Measurements from ENCODE around the gene C16orf78.

DNA sequence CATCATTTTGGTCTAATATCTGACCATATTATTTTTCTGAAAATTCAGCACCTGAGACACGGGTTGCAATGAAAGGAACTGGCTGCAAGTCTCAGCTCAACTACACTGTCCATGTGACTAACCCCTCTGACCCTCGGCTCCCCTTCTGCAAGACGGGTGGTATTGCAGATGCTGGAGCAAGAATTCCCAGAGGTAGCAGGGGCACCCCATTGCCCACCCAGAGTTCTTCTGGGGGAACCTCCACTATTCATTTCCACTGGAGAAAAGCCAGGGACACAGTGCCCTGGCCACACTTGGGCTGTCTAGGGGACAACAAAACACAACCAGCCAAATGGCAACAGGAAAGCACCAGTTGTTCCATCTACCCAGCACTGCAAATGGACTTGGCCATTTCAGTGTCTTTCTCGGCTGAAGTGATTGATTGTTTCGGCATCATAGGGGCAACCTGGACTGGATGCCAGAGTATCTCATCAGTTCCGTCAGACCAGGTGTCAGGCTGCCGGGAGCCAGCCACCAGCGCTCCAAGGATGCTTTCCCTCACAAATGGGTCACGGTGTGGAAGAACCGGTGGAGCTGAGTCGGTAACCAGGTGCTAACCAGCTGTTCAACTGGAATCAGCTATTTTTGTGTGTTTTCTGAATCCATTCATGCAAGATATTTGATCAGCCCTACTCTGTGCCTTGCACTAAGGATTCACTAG lies 58.1 kb downstream of the C16orf78 start:
- TF ChIP-seq POLR2AphosphoS5 (IDR thresholded peaks at IDR 0.05; ENCODE audit: low read depth, low read length) (no peak), TAF1 (IDR thresholded peaks at IDR 0.05; ENCODE audit: low read depth, low read length) (no peak), POLR2A (IDR thresholded peaks at IDR 0.05; ENCODE audit: low read depth, low read length) (no peak), PAX5 (IDR thresholded peaks at IDR 0.05; ENCODE audit: insufficient read depth, low read length, severe bottlenecking) (no peak), SPI1 (IDR thresholded peaks at IDR 0.05; ENCODE audit: low read depth, low read length) (no peak)

Measured in GM12891 (cell line).